ENCODE measurements around the gene C11orf91. TPM values are rescaled to one million over a fixed set of nuclear protein-coding genes. Genes with fewer than 3 reads are reported as not detected.

Gene C11orf91
- total RNA-seq, 5 donors from 2014 or later (not counting 1 experiment from before 2014, with no cell fraction given), result 0.95 TPM; not detected in 4

DNA sequence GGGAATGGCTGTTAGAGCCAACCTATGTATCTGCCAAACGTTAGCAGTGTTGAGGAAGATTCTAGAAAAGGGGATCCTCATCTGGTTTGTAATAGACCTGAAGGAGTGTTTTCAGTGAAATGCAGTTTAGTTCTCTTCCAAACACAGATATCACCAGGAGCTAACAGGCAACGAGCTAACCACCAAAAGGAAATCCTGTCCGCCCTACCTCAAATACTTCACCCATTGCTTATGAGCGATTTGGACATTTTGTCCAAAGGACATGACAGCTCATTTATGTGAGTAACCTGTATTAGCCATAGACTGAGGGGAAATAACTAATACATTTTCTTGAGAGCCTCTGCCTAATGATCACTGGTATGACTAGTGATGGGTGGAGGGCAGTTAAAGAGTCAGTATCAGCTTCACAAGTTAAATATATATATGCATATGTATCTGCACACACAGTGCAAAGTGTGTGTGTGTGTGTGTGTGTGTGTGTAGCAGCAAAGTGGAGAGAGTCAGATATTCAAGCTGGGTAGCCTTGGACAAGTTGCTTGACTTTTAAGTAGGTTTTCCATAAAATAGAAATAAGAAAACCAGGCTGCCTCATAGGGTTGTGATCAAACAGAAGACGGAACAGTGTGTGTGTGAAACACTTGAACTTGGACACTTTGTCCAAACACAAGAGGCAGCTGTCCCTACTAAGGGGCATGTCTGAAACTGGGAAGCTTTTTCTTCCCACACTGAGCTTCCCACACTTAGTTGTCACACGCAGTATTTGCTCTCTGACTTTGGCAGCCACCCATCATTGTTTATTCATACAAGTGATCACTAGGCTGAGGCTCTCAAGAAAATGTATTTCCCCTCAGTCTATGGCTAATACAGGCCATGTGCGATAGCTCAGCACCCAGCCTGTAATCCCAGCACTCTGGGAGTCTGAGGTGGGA lies 940 bp upstream of the C11orf91 start:
- Mint-ChIP-seq H3K4me3 (peak overlapping the region; percentile 86 to 92 (median 88)), H3K4me1 (peaks cover 17 to 29% (median 20%) of the 10 kb centered on the region in 3 donors), H3K9me3 (no peaks in the 10 kb centered on the region), H3K36me3 (peaks cover 1% of the 10 kb centered on the region), H3K27me3 (peaks cover 5 to 10% of the 10 kb centered on the region in 2 donors), H3K27ac (peak overlapping the region; percentile 1 to 63)
- ChIA-PET CTCF (interaction anchor here (0.6 to 2.9 kb wide), 5 partner anchors 9 to 43 kb away, joined by 3 to 22 read pairs (median 4); no protein-coding TSS in a partner anchor), POLR2A (interaction anchor here in 1 of 2 donors (0.5 kb wide), 1 partner anchor 35 kb away, joined by 4 read pairs; the partner anchor contains the start of gene CD59)
- WGBS (ENCODE audit: insufficient coverage), result 70% methylated on average over 2 of the region's 7 CpGs
- Histone ChIP-seq H3K9me3 (no peaks in the 10 kb centered on the region), H3K27ac (ENCODE audit: low read length) (no peak overlapping the region), H3K27me3 (replicated peaks in 1 of 2; ENCODE audit: control insufficient read depth in 2 of 2, extremely low read depth in 1 of 2, insufficient read depth in 2 of 2, low read length in 1 of 2) (peaks cover 0 to 10% of the 10 kb centered on the region in 2 experiments), H3K36me3 (ENCODE audit: control insufficient read depth in 2 of 2, extremely low read depth in 1 of 2, insufficient read depth in 1 of 2, low read length in 1 of 2) (no peaks in the 10 kb centered on the region), H3K4me3 (ENCODE audit: control insufficient read depth in 1 of 2, extremely low read depth in 1 of 2, low read length in 1 of 2) (peak overlapping the region; percentile 40 to 76), H3K4me1 (ENCODE audit: control insufficient read depth in 1 of 2, extremely low read depth in 1 of 2, insufficient read depth in 2 of 2, low read length in 2 of 2) (peaks cover 0 to 13% of the 10 kb centered on the region in 2 experiments)
- no peak for ATAC-seq (replicated peaks in 1 of 4)
- DNase-seq, result no peak

DNA sequence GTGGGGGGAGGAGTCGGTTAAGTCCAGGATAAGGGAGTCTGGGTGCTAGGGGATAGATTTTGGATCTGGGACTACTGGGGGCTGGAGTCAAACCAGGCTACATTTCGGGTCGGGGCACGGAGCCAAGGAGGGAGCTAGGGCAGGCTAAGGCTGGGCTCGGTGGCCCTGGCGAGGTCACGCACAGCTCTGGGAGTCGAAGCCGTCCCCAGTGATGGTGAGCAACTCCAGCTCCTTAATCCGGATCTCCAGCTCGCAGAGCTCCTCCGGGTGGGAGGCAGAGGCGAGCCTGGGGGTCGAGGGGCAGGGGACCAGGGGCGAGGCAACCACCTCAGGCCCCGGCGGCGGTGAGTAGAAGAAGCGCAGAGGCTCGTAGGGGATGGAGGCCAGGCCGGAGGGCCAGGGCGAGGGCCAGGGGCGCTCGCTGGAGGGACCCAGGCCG lies 544 bp downstream of the C11orf91 start:
- ChIA-PET CTCF (interaction anchor here (0.8 to 2.9 kb wide), 3 partner anchors 42 to 74 kb away, joined by 3 to 22 read pairs (median 6); partner anchors contain the start of gene FBXO3 (in 1 of the 2)), POLR2A (interaction anchor here (0.6 kb wide), 4 partner anchors 36 to 289 kb away, joined by 3 to 9 read pairs (median 4); partner anchors contain the start of gene CD59 (in 1 of the 2))
- 42% methylated on average over 25 of the region's 25 CpGs for WGBS (ENCODE audit: insufficient coverage)
- peak overlapping the region; percentile 66 to 88 (median 75) for H3K4me3 Mint-ChIP-seq
- H3K27me3 Mint-ChIP-seq, result peaks cover 10 to 16% of the 10 kb centered on the region in 2 donors
- H3K27ac Mint-ChIP-seq, result no peak overlapping the region
- Histone ChIP-seq H3K4me1 (ENCODE audit: control insufficient read depth in 1 of 2, extremely low read depth in 1 of 2, insufficient read depth in 2 of 2, low read length in 2 of 2) (peaks cover 0 to 13% of the 10 kb centered on the region in 2 experiments), H3K27ac (ENCODE audit: low read length) (no peak overlapping the region), H3K9me3 (no peaks in the 10 kb centered on the region), H3K4me3 (ENCODE audit: control insufficient read depth in 1 of 2, extremely low read depth in 1 of 2, low read length in 1 of 2) (peak overlapping the region; percentile 18 to 76), H3K27me3 (replicated peaks in 1 of 2; ENCODE audit: control insufficient read depth in 2 of 2, extremely low read depth in 1 of 2, insufficient read depth in 2 of 2, low read length in 1 of 2) (peaks cover 0 to 14% of the 10 kb centered on the region in 2 experiments), H3K36me3 (ENCODE audit: control insufficient read depth in 2 of 2, extremely low read depth in 1 of 2, insufficient read depth in 1 of 2, low read length in 1 of 2) (no peaks in the 10 kb centered on the region)
- DNase-seq, result peak in 3 of 35 experiments; percentile 1 to 4 (median 3)
- ATAC-seq (replicated peaks in 1 of 4), result no peak
- no peaks in the 10 kb centered on the region for H3K36me3 Mint-ChIP-seq
- peaks cover 16 to 31% (median 19%) of the 10 kb centered on the region in 3 donors for H3K4me1 Mint-ChIP-seq
- H3K9me3 Mint-ChIP-seq, result no peaks in the 10 kb centered on the region

DNA sequence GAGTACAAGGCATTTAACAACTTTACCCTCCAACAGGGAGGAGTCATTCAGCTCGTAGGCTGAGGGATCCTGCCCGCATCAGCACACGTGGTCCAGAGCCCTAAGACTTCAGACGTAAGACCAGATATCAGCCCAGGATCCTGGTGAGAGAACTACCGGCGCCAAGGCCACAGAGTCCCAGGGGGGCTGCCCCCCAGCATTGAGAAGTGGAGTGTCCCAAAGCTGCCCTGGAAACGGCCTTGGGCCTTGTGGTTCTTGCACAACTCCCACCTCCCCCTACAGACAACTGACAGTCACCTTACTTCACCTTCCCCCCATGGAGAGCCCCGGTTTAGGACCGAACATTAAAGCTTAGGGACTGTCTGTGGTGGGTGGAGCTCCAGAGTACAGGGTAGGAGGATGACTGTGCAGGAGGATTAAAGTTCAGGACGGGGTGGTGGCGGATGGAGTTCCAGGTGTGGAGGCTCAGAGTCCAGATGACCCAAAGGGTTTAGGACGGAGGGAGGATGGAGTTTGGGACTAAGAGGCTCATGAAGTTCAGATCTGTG lies 1.0 kb downstream of the C11orf91 start:
- H3K9me3 Mint-ChIP-seq, result no peaks in the 10 kb centered on the region
- Histone ChIP-seq H3K27ac (ENCODE audit: low read length) (no peak overlapping the region), H3K9me3 (no peaks in the 10 kb centered on the region), H3K27me3 (replicated peaks in 1 of 2; ENCODE audit: control insufficient read depth in 2 of 2, extremely low read depth in 1 of 2, insufficient read depth in 2 of 2, low read length in 1 of 2) (peaks cover 0 to 17% of the 10 kb centered on the region in 2 experiments), H3K36me3 (ENCODE audit: control insufficient read depth in 2 of 2, extremely low read depth in 1 of 2, insufficient read depth in 1 of 2, low read length in 1 of 2) (no peaks in the 10 kb centered on the region), H3K4me3 (ENCODE audit: control insufficient read depth in 1 of 2, extremely low read depth in 1 of 2, low read length in 1 of 2) (no peak overlapping the region), H3K4me1 (ENCODE audit: control insufficient read depth in 1 of 2, extremely low read depth in 1 of 2, insufficient read depth in 2 of 2, low read length in 2 of 2) (peaks cover 0 to 13% of the 10 kb centered on the region in 2 experiments)
- peaks cover 10 to 16% of the 10 kb centered on the region in 2 donors for H3K27me3 Mint-ChIP-seq
- peak overlapping the region; percentile 66 to 88 (median 75) for H3K4me3 Mint-ChIP-seq
- H3K4me1 Mint-ChIP-seq, result peaks cover 16 to 31% (median 19%) of the 10 kb centered on the region in 3 donors
- H3K27ac Mint-ChIP-seq, result no peak overlapping the region
- no peak for DNase-seq
- no peaks in the 10 kb centered on the region for H3K36me3 Mint-ChIP-seq
- WGBS (ENCODE audit: insufficient coverage), result 65% methylated on average over 6 of the region's 12 CpGs
- no peak for ATAC-seq (replicated peaks in 1 of 4)
- POLR2A ChIA-PET, result interaction anchor here (0.6 kb wide), 3 partner anchors 37 to 289 kb away, joined by 3 to 9 read pairs (median 3); partner anchors contain the start of gene CD59 (in 1 of the 2)
- CTCF ChIA-PET, result interaction anchor here (0.8 to 2.3 kb wide), 2 partner anchors 43 to 75 kb away, joined by 3 to 6 read pairs; partner anchors contain the start of gene FBXO3 (in 1 of the 2)

DNA sequence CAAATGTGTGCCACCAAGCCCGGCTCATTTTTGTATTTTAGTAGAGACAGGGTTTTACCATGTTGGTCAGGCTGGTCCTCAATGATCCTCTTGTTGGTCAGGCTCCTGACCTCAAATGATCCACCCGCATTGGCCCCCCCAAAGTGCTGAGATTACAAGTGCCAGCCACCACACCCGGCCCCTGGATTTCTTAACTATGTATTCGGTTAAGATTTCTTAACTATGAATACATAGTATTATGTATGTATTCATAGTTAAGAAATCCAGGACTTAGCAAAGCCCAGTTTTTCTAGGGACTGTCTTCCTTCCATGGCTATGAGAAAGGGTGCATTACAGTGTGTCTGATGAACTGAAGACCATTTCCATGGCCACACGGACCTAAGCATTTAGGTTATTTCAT lies 1.7 kb downstream of the C11orf91 start:
- no peak overlapping the region for H3K4me3 ChIP-seq (ENCODE audit: control insufficient read depth in 1 of 2, extremely low read depth in 1 of 2, low read length in 1 of 2)
- peaks cover 0 to 13% of the 10 kb centered on the region in 2 experiments for H3K4me1 ChIP-seq (ENCODE audit: control insufficient read depth in 1 of 2, extremely low read depth in 1 of 2, insufficient read depth in 2 of 2, low read length in 2 of 2)
- WGBS (ENCODE audit: insufficient coverage), result 100% methylated on average over 2 of the region's 5 CpGs
- no peaks in the 10 kb centered on the region for H3K36me3 Mint-ChIP-seq
- peaks cover 10 to 16% of the 10 kb centered on the region in 2 donors for H3K27me3 Mint-ChIP-seq
- no peak overlapping the region for H3K27ac Mint-ChIP-seq
- POLR2A ChIA-PET, result no interaction called here
- peaks cover 16 to 31% (median 19%) of the 10 kb centered on the region in 3 donors for H3K4me1 Mint-ChIP-seq
- CTCF ChIA-PET, result no interaction called here
- H3K9me3 Mint-ChIP-seq, result no peaks in the 10 kb centered on the region
- no peaks in the 10 kb centered on the region for H3K36me3 ChIP-seq (ENCODE audit: control insufficient read depth in 2 of 2, extremely low read depth in 1 of 2, insufficient read depth in 1 of 2, low read length in 1 of 2)
- ATAC-seq (replicated peaks in 1 of 4) (no peak), DNase-seq (no peak)
- H3K27ac ChIP-seq (ENCODE audit: low read length), result no peak overlapping the region
- H3K9me3 ChIP-seq, result no peaks in the 10 kb centered on the region
- peak overlapping the region in 2 of 3 donors; percentile 75 to 88 for H3K4me3 Mint-ChIP-seq
- H3K27me3 ChIP-seq (replicated peaks in 1 of 2; ENCODE audit: control insufficient read depth in 2 of 2, extremely low read depth in 1 of 2, insufficient read depth in 2 of 2, low read length in 1 of 2), result peaks cover 0 to 21% of the 10 kb centered on the region in 2 experiments

DNA sequence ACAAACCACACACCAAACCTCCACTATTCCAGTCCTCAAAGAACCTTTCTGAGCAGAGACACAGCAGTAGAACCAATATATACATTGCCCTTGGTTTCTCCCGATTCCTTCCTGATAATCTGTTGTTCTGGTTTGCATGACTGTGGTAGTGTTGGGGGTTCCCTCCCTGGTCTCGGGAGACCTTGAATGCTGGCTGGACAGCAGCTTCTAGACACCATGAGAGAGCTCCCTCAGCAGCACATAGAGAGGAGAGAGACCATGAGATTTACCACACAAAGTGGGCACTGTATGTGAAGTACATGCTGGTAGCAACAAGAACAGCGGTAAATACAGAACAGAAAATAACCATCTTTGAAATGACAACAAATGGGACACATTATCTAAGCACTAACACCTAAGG lies 2.6 kb downstream of the C11orf91 start:
- WGBS (ENCODE audit: insufficient coverage), result 84% methylated on average over 2 of the region's 3 CpGs
- ATAC-seq (replicated peaks in 1 of 4), result no peak
- H3K27ac ChIP-seq (ENCODE audit: low read length), result no peak overlapping the region
- DNase-seq, result no peak
- H3K4me3 ChIP-seq (ENCODE audit: control insufficient read depth in 1 of 2, extremely low read depth in 1 of 2, low read length in 1 of 2), result no peak overlapping the region
- no peaks in the 10 kb centered on the region for H3K9me3 ChIP-seq
- peaks cover 0 to 13% of the 10 kb centered on the region in 2 experiments for H3K4me1 ChIP-seq (ENCODE audit: control insufficient read depth in 1 of 2, extremely low read depth in 1 of 2, insufficient read depth in 2 of 2, low read length in 2 of 2)
- ChIA-PET POLR2A (no interaction called here), CTCF (no interaction called here)
- Mint-ChIP-seq H3K9me3 (no peaks in the 10 kb centered on the region), H3K4me1 (peaks cover 16 to 31% (median 19%) of the 10 kb centered on the region in 3 donors), H3K27ac (no peak overlapping the region), H3K27me3 (peaks cover 10 to 16% of the 10 kb centered on the region in 2 donors), H3K4me3 (no peak overlapping the region), H3K36me3 (no peaks in the 10 kb centered on the region)
- peaks cover 0 to 23% of the 10 kb centered on the region in 2 experiments for H3K27me3 ChIP-seq (replicated peaks in 1 of 2; ENCODE audit: control insufficient read depth in 2 of 2, extremely low read depth in 1 of 2, insufficient read depth in 2 of 2, low read length in 1 of 2)
- H3K36me3 ChIP-seq (ENCODE audit: control insufficient read depth in 2 of 2, extremely low read depth in 1 of 2, insufficient read depth in 1 of 2, low read length in 1 of 2), result no peaks in the 10 kb centered on the region

Measured in T-cell (primary cell).